ENCODE data around the gene AK8. TPM values are rescaled to one million over a fixed set of nuclear protein-coding genes. Genes with fewer than 3 reads are reported as not detected.
A peak's percentile ranks its signal among the peaks of the same experiment; 100 is the strongest.

AK8 gene
- total and polyA plus RNA-seq, 9 donors, result 0.36 to 9.8 (median 1.6) TPM

DNA sequence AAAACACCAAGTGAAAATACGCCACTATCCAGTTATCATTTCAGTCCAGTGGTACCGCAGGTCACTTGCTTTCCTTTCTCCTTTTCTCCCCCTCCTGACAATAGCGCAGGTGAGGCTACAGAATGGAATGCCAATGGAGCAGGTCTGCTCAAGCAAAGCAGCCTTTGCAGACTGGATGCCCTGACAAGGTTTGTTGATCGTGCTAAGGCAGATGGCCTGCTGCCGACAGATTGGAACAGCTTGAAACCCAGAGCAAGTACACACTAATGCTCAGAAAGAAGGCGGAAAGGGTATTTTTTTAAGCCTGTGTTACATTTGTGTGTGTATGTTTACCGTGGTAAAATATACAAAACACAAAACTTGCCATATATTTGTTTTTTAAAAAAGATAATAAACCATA is 20.0 kb upstream of the AK8 start:
- Histone ChIP-seq H3K27ac (no peak overlapping the region), H3K27me3 (no peaks in the 10 kb centered on the region), H3K4me3 (no peak overlapping the region), H3K9me3 (no peaks in the 10 kb centered on the region), H3K4me1 (ENCODE audit: insufficient read depth) (peaks cover 2% of the 10 kb centered on the region), H3K36me3 (no peaks in the 10 kb centered on the region)
- no peak for DNase-seq
- 88 to 91% (median 89%) methylated on average over 7 of the region's 7 CpGs for WGBS, 3 donors
- intact Hi-C loops (cut with DNase I), result no loop called here
- TF ChIP-seq POLR2A (IDR thresholded peaks at IDR 0.05) (no peak), EP300 (IDR thresholded peaks at IDR 0.05) (no peak)
- TF ChIP-seq, protein P1, sequence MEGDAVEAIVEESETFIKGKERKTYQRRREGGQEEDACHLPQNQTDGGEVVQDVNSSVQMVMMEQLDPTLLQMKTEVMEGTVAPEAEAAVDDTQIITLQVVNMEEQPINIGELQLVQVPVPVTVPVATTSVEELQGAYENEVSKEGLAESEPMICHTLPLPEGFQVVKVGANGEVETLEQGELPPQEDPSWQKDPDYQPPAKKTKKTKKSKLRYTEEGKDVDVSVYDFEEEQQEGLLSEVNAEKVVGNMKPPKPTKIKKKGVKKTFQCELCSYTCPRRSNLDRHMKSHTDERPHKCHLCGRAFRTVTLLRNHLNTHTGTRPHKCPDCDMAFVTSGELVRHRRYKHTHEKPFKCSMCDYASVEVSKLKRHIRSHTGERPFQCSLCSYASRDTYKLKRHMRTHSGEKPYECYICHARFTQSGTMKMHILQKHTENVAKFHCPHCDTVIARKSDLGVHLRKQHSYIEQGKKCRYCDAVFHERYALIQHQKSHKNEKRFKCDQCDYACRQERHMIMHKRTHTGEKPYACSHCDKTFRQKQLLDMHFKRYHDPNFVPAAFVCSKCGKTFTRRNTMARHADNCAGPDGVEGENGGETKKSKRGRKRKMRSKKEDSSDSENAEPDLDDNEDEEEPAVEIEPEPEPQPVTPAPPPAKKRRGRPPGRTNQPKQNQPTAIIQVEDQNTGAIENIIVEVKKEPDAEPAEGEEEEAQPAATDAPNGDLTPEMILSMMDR (IDR thresholded peaks at IDR 0.05), result no peak

DNA sequence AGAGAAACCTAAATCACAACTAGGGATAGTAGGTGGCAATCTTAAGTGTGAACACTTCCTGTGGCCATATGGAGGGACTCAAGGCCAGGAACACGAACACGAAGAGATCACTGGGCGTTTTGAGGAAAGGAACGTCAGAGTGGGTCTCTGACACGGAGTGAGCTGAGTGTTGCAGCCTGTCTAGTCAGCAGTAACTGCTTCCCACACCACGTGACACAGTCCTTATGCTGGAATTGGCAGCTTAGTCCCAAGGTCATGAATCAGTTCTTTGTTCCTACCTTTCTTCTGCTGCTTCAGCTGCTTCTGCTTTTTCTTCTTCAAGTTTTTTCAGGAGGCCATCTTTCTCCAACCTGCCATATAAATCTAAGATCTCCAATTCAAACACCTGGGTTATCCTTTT is 18.8 kb upstream of the AK8 start:
- H3K9me3 ChIP-seq, result no peaks in the 10 kb centered on the region
- intact Hi-C loops (cut with DNase I), result no loop called here
- DNase-seq, result peak; percentile 56 to 73 (median 60)
- H3K36me3 ChIP-seq, result no peaks in the 10 kb centered on the region
- H3K27ac ChIP-seq, result peak overlapping the region; percentile 6 to 68
- H3K4me3 ChIP-seq, result no peak overlapping the region
- 9 to 23% (median 14%) methylated on average over 6 of the region's 6 CpGs for WGBS, 3 donors
- H3K4me1 ChIP-seq (ENCODE audit: insufficient read depth), result peaks cover 2% of the 10 kb centered on the region
- TF ChIP-seq, protein P1 (IDR thresholded peaks at IDR 0.05), result no peak
- TF ChIP-seq POLR2A (IDR thresholded peaks at IDR 0.05), result no peak
- TF ChIP-seq EP300 (IDR thresholded peaks at IDR 0.05), result no peak
- no peaks in the 10 kb centered on the region for H3K27me3 ChIP-seq

DNA sequence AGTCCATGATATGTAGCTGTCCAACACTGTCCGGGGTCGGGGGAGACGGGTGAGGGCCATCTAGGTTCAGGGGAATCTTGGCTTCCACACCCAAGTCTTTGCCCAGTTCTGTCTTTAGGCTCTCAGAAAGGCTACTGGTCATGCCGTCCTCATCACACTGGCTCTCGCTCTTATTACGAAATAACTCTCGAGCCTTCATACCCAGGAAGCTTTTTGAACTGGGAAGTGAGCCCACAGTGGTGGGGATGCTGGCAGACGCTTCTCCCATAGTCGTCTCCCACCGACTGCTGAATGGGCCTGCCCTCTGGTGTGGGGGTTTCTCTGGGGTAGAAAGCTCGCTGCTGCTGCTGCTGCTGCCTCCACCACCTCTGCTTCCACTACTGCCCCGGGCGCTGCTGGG is 18.2 kb upstream of the AK8 start:
- Histone ChIP-seq H3K36me3 (no peaks in the 10 kb centered on the region), H3K4me3 (no peak overlapping the region), H3K27ac (peak overlapping the region in 1 of 2 donors; percentile 68), H3K4me1 (ENCODE audit: insufficient read depth) (peaks cover 2% of the 10 kb centered on the region), H3K9me3 (no peaks in the 10 kb centered on the region), H3K27me3 (no peaks in the 10 kb centered on the region)
- 82 to 87% (median 84%) methylated on average over 13 of the region's 13 CpGs for WGBS, 3 donors
- TF ChIP-seq, protein P1 (IDR thresholded peaks at IDR 0.05), result no peak
- DNase-seq, result no peak
- intact Hi-C loops (cut with DNase I), result no loop called here

DNA sequence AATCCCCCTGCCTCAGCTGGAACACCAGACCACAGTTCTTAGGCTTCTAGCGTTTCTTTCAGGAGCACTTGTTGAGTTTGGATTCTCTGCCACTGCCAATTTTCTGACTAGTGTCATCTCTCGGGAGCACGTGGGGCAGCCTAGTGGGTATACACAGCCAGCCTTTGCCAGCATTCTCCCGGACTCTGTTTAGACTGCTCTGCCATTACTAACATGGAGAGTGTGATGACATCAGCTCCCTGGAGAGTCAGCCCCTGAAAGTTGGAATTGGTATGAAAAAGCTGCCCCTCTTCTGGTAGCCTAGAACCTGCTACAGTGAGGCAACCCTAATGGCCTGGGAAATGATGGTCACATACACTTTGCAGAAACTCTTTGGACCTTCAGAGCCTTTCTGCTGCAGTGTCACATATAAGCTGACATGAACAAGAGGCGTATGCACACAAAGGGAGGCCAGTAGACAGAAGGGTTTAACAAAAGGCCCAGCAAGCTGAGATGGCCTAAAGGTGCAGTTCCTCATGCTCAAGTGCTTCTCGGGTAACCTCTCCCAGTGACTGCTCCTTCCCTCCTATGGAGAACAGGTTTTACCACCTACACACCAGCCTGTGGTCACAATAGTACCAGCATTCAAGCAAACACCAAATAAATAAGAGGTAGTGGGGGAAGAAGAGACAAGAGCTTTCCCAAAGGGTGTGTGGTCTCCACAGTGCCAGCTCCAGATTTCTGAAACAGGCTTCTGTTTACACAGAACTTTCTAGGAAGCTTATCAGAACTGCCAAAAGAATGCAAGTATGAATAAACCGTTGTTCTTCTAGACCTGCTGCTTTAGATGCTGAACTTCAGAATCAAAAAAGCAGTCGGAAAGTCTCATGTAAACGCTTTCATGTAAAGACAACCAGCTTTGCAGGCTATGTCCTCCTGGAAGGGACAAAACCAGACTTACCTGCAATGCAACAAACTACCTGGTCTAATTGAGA is 17.1 kb upstream of the AK8 start:
- 55 to 71% (median 60%) methylated on average over 9 of the region's 9 CpGs for WGBS, 3 donors
- intact Hi-C loops (cut with DNase I), result no loop called here
- Histone ChIP-seq H3K36me3 (no peaks in the 10 kb centered on the region), H3K4me1 (ENCODE audit: insufficient read depth) (peaks cover 2% of the 10 kb centered on the region), H3K27ac (no peak overlapping the region), H3K27me3 (no peaks in the 10 kb centered on the region), H3K4me3 (no peak overlapping the region), H3K9me3 (no peaks in the 10 kb centered on the region)
- DNase-seq, result no peak
- TF ChIP-seq, protein P1 (IDR thresholded peaks at IDR 0.05), result no peak
- TF ChIP-seq POLR2A (IDR thresholded peaks at IDR 0.05), result no peak
- no peak for TF ChIP-seq EP300 (IDR thresholded peaks at IDR 0.05)

Data from ovary (tissue), 9 donors.